Activated T-cell treated with anti-CD3 and anti-CD28 coated beads, Interleukin-2, amount 50 U/mL, for 4 hours (primary cell): ENCODE measurements around the gene KIAA0232. TPM values are rescaled to one million over a fixed set of nuclear protein-coding genes. Genes with fewer than 3 reads are reported as not detected.

Experiments
- ATAC-seq, 2 donors: fragments of 200-7000 bp; cut with Tn5 transposase; one replicate each; pipeline ENCODE4 v1.10.0; 2021
- DNase-seq: peaks from one replicate; pipeline ENCODE4 v3.0.0-alpha.2; 2020
- H3K27me3 Mint-ChIP-seq: one replicate; pipeline ENCODE4 v1.8.0; 2021; ENCODE audit warnings: low read depth, mixed read lengths
- H3K36me3 Mint-ChIP-seq: one replicate; pipeline ENCODE4 v1.8.0; 2022; ENCODE audit warnings: mixed read lengths; ENCODE audit not compliant: insufficient read depth
- H3K4me1 Mint-ChIP-seq: one replicate; pipeline ENCODE4 v1.8.0; 2021; ENCODE audit warnings: low read depth, mixed read lengths
- H3K4me3 Mint-ChIP-seq: one replicate; pipeline ENCODE4 v1.8.0; 2021; ENCODE audit warnings: mild to moderate bottlenecking, moderate library complexity, mixed read lengths
- H3K9me3 Mint-ChIP-seq: one replicate; pipeline ENCODE4 v1.8.0; 2021; ENCODE audit warnings: mixed read lengths
- total RNA-seq, 3 donors: library from RNA; stranded (reverse); gene quantifications; one replicate each; pipeline ENCODE4 v1.2.1, GENCODE V29; 2021

Gene KIAA0232
- total RNA-seq, 3 donors from 2014 or later: 14.5 to 20.0 (median 18.9) TPM

GRCh38 chr4:6914448-6914847 is 131.9 kb downstream of the KIAA0232 start:
- peaks cover 82% of the 10 kb centered on the region for H3K4me1 Mint-ChIP-seq
- H3K4me3 Mint-ChIP-seq: no peak overlapping the region
- H3K36me3 Mint-ChIP-seq: no peaks in the 10 kb centered on the region
- no peaks in the 10 kb centered on the region for H3K9me3 Mint-ChIP-seq
- ATAC-seq (no peak), DNase-seq (no peak)
- H3K27me3 Mint-ChIP-seq: no peaks in the 10 kb centered on the region

DNA sequence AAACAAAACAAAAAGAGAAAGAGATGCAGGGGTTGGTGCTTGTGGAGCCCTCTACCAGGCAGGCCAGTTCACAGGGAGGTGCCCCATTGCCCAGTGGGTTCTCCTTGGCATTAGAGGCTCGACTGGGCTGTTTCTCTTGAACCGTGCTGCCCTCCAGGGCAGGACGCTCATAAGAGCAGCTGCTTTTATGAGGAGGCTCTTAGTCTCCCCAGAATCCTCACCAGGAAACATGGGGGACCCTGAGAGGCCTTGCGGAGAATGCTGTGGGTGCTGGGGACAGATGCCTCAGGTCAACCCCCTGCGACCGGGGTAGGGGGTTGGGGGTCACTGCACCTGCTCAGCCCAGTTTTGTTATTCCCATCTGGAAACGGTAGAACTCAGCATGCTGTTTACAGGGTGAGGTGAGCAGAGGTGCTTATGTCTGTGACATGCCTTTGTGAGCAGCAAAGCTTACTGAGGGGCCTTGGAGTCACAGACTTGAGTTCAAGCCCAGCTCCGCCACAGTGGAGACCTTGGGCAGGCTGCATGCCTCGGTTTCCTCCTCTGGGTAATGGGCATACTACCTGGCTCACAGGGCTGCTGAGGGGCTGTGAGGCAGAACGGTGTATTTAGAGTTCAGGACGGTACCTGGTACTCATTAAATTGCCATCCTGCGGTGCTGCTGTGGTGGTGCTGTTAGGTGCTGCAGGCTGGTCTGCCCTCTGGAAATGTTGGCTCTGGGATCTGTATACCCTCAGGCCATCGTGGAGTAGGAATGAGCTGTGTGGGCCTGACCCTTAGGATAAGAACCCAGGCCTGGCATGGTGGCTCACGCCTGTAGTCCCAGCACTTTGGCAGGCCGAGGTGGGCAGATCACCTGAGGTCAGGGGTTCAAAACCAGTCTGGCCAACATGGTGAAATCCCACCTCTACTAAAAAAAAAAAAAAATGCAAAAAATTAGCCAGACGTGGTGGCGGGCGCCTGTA is 132.8 kb downstream of the KIAA0232 start:
- H3K36me3 Mint-ChIP-seq: no peaks in the 10 kb centered on the region
- no peaks in the 10 kb centered on the region for H3K9me3 Mint-ChIP-seq
- H3K4me1 Mint-ChIP-seq: peaks cover 88% of the 10 kb centered on the region
- ATAC-seq (no peak), DNase-seq (no peak)
- no peaks in the 10 kb centered on the region for H3K27me3 Mint-ChIP-seq
- H3K4me3 Mint-ChIP-seq: no peak overlapping the region

GRCh38 chr4:6916069-6916586 is 133.6 kb downstream of the KIAA0232 start:
- H3K27me3 Mint-ChIP-seq: no peaks in the 10 kb centered on the region

GRCh38 chr4:6916587-6917460 is 134.3 kb downstream of the KIAA0232 start:
- Mint-ChIP-seq H3K4me1 (peaks cover 81% of the 10 kb centered on the region), H3K9me3 (no peaks in the 10 kb centered on the region), H3K36me3 (peaks cover under 1% of the 10 kb centered on the region), H3K4me3 (peak overlapping the region; percentile 56), H3K27me3 (no peaks in the 10 kb centered on the region)
- ATAC-seq: peak; percentile 75 to 78
- peak; percentile 49 for DNase-seq

More at GRCh38 chr4:6916069-6916586, 133.6 kb downstream of the KIAA0232 start:
- H3K4me3 Mint-ChIP-seq: peak overlapping the region; percentile 56
- DNase-seq (no peak), ATAC-seq (no peak)
- H3K9me3 Mint-ChIP-seq: no peaks in the 10 kb centered on the region
- no peaks in the 10 kb centered on the region for H3K36me3 Mint-ChIP-seq
- H3K4me1 Mint-ChIP-seq: peaks cover 87% of the 10 kb centered on the region

- H3K27me3 Mint-ChIP-seq: no peaks in the 10 kb centered on the region
- H3K36me3 Mint-ChIP-seq: peaks cover 2% of the 10 kb centered on the region
- peaks cover 83% of the 10 kb centered on the region for H3K4me1 Mint-ChIP-seq
- ATAC-seq (peak; percentile 36 to 53), DNase-seq (no peak)
- peak overlapping the region; percentile 56 for H3K4me3 Mint-ChIP-seq
- no peaks in the 10 kb centered on the region for H3K9me3 Mint-ChIP-seq
Measured at GRCh38 chr4:6917461-6918271, 135.1 kb downstream of the KIAA0232 start.

GRCh38 chr4:6918338-6918737 is 135.8 kb downstream of the KIAA0232 start:
- Mint-ChIP-seq H3K4me3 (peak overlapping the region; percentile 56), H3K36me3 (peaks cover 4% of the 10 kb centered on the region), H3K9me3 (no peaks in the 10 kb centered on the region), H3K4me1 (peaks cover 78% of the 10 kb centered on the region), H3K27me3 (no peaks in the 10 kb centered on the region)
- DNase-seq: no peak
- ATAC-seq: peak in 1 of 2 donors; percentile 24

DNA sequence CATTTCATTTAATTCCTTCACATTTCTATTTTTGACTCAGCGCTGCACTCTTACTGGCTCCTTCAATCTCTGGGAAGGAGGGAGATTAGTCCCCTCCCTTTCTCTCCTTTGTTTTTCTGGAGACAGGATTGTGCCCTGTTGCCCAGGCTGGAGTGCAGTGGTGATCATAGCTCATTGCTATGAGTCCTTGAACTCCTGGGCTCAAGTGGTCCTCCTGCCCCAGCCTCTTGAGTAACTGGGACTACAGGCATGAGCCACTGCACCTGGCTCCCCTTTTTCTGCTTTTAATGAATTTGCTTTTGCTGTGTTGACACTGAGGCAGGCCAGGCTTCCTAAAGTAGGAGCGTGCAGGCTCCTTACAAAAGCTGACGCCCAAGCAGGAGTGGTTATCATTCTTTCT is 137.6 kb downstream of the KIAA0232 start:
- no peak for ATAC-seq
- H3K4me3 Mint-ChIP-seq: no peak overlapping the region

DNA sequence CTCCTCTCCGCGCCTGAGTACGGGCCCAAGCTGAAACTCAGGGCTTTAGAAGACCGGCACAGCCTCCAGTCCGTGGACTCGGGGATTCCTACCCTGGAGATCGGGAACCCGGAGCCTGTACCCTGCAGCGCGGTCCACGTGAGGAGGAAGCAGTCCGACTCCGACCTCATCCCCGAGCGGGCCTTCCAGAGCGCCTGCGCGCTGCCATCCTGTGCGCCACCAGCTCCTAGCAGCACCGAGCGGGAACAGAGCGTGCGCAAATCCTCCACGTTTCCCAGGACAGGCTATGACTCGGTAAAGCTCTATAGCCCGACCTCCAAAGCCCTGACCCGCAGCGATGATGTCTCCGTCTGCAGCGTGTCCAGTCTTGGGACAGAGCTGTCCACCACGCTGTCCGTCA is 141.0 kb downstream of the KIAA0232 start:
- no peak for DNase-seq
- ATAC-seq: no peak
- no peak overlapping the region for H3K4me3 Mint-ChIP-seq
- no peaks in the 10 kb centered on the region for H3K9me3 Mint-ChIP-seq
- H3K27me3 Mint-ChIP-seq: no peaks in the 10 kb centered on the region
- H3K4me1 Mint-ChIP-seq: peaks cover 74% of the 10 kb centered on the region
- peaks cover 34% of the 10 kb centered on the region for H3K36me3 Mint-ChIP-seq

More for the DNA sequence above, 137.6 kb downstream of the KIAA0232 start:
- DNase-seq: no peak
- Mint-ChIP-seq H3K9me3 (no peaks in the 10 kb centered on the region), H3K27me3 (no peaks in the 10 kb centered on the region), H3K4me1 (peaks cover 73% of the 10 kb centered on the region), H3K36me3 (peaks cover 20% of the 10 kb centered on the region)

DNA sequence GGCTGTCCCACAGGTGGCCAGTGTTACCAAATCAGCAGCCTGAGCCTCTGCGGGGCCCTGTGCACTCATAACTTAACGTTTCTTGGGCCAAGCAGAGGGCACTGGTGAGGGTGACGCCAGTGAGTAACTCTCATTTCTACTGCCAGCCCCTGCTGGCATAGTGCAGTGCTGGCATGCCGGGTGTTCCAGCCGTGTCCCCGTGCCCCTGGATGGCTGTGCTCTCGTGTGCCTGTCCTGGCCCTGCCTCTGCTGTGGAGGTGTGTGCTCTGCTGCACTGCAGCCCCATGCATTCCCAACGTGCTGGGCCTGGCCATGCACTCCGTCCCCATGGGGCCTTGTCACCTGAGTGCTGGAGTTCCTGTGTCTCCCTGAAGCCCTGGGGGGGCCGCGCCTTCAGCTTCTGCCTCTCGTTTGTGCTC is 141.8 kb downstream of the KIAA0232 start:
- DNase-seq: no peak
- Mint-ChIP-seq H3K4me3 (no peak overlapping the region), H3K9me3 (no peaks in the 10 kb centered on the region), H3K4me1 (peaks cover 76% of the 10 kb centered on the region), H3K27me3 (no peaks in the 10 kb centered on the region), H3K36me3 (peaks cover 39% of the 10 kb centered on the region)
- ATAC-seq: no peak

DNA sequence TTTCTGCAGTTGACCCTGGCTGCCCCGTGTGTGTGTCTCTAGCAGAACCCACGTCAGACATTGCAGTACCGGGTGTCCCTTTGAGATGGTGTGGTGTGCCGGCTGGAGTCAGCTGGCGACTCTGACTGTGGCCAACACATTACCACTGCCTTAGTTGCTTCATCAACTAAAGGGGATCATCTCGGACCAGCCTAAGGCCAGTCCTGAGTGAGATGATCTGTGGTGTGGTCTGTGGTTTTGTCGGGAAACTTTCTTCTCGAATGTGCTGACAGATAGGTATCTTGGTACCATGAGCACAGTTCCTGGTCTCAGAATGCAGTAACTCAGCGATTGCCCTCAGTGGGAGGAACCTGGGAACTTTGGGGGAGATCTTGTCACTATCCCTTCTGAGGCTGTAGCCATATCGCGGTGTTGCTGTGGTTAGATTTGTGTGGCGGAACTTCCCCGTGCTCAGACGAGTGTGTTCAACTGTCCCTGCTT is 142.9 kb downstream of the KIAA0232 start:
- DNase-seq (no peak), ATAC-seq (peak; percentile 41 to 59)
- no peaks in the 10 kb centered on the region for H3K27me3 Mint-ChIP-seq
- H3K4me3 Mint-ChIP-seq: peak overlapping the region; percentile 11
- H3K4me1 Mint-ChIP-seq: peaks cover 75% of the 10 kb centered on the region
- H3K36me3 Mint-ChIP-seq: peaks cover 39% of the 10 kb centered on the region
- H3K9me3 Mint-ChIP-seq: no peaks in the 10 kb centered on the region

- Mint-ChIP-seq H3K36me3 (peaks cover 40% of the 10 kb centered on the region), H3K27me3 (no peaks in the 10 kb centered on the region), H3K4me1 (peaks cover 70% of the 10 kb centered on the region), H3K4me3 (peak overlapping the region; percentile 2), H3K9me3 (no peaks in the 10 kb centered on the region)
- ATAC-seq (no peak), DNase-seq (no peak)
Measured at GRCh38 chr4:6926081-6926480, 143.6 kb downstream of the KIAA0232 start.

GRCh38 chr4:6926681-6927478 is 144.4 kb downstream of the KIAA0232 start:
- Mint-ChIP-seq H3K9me3 (no peaks in the 10 kb centered on the region), H3K4me3 (peak overlapping the region; percentile 64), H3K36me3 (peaks cover 46% of the 10 kb centered on the region), H3K27me3 (no peaks in the 10 kb centered on the region), H3K4me1 (peaks cover 76% of the 10 kb centered on the region)
- DNase-seq (peak; percentile 67), ATAC-seq (peak; percentile 65 to 74)

- H3K9me3 Mint-ChIP-seq: no peaks in the 10 kb centered on the region
Measured at GRCh38 chr4:6928081-6928480, 145.6 kb downstream of the KIAA0232 start.

More at GRCh38 chr4:6928081-6928480, 145.6 kb downstream of the KIAA0232 start:
- Mint-ChIP-seq H3K4me1 (peaks cover 66% of the 10 kb centered on the region), H3K27me3 (no peaks in the 10 kb centered on the region), H3K4me3 (no peak overlapping the region), H3K36me3 (peaks cover 46% of the 10 kb centered on the region)
- DNase-seq (no peak), ATAC-seq (no peak)
